ENCODE data around the gene PLPP4.

Gene PLPP4

GRCh38 chr10:120562956-120563355 lies 105.9 kb downstream of the PLPP4 start:
- FAIRE-seq (no peak), DNase-seq (ENCODE audit: insufficient read length, low spot score) (no peak)

DNA sequence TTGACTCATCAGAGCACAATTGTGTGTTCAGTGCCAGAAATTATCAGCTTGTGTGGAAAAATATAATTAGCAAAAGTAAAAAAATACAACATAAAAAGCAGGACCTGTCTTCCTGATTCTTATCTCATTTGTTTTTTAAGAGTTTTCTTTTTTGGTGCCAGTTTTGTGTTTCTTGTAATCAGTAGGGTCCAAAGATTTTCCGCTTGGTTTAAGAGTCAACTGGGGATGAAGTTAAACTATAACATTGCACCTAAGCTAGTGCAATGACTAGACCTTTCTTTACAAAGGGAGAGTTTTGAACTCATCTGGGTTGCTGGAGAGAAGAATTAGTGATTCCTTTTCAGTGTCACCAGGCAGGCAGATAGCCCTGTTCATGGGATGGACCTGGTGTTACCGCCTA lies 113.4 kb downstream of the PLPP4 start:
- DNase-seq (ENCODE audit: insufficient read length, low spot score) (no peak), FAIRE-seq (no peak)

DNA sequence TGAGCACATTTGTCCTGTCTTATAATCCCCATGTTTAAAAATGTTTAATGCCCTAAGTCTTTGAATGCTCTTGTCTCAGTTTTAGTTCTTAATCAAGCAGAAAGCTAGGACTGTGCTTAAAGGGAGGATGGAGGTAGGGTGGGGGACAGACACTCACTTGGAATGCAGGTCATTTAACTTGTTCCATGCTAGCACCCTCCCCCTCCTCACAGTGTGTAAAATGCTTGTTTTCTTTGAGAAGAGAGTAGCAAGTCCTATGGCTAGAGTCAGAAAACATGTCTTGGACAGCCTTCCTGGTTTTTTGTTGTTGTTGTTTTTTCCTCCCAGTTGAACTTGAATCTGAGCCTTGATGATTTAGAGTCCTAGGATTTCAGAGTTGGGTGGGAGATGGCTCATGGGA lies 114.2 kb downstream of the PLPP4 start:
- no peak for FAIRE-seq

DNA sequence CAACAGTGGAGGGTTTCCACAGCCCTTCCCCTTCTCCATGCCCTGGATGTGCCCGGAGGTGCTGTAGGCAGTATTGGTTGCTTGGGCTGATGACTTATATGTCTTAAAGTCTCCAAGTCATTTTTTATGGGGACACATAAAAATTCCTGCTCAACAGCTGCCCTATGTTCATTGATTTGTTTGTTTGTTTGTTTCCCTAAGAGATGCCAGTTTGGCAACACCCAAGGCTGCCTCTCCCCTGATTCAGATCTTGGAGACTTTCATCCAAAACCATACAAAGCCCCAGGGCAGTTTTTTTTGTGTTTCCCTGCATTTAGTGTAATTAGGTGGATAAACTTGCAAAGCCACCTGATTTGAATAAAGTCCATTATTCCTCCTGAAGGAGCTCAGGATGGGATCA lies 115.3 kb downstream of the PLPP4 start:
- DNase-seq (ENCODE audit: insufficient read length, low spot score) = no peak
- no peak for FAIRE-seq

More for the DNA sequence above, 114.2 kb downstream of the PLPP4 start:
- DNase-seq (ENCODE audit: insufficient read length, low spot score) = no peak

- no peak for FAIRE-seq
- no peak for DNase-seq (ENCODE audit: insufficient read length, low spot score)
These were observed 116.3 kb downstream of the PLPP4 start for GRCh38 chr10:120573355-120573754.

DNA sequence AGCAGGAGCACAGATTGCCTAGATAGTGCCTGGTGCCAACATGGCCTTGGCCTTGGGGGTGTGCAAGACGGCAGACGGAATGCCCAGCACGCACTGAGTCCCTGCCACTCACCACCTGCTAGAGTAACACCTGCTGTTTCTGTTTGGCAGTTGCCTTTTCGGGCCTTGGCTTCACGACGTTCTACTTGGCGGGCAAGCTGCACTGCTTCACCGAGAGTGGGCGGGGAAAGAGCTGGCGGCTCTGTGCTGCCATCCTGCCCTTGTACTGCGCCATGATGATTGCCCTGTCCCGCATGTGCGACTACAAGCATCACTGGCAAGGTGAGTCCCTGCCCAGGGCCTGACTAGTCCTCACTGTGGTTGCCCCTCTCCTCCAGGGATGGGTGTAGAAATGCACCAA lies 118.0 kb downstream of the PLPP4 start:
- DNase-seq (ENCODE audit: insufficient read length, low spot score) = no peak
- FAIRE-seq = no peak

GRCh38 chr10:120575411-120575810 lies 118.4 kb downstream of the PLPP4 start:
- no peak for FAIRE-seq

GRCh38 chr10:120578134-120578533 lies 121.1 kb downstream of the PLPP4 start:
- FAIRE-seq (no peak), DNase-seq (ENCODE audit: insufficient read length, low spot score) (no peak)

More at GRCh38 chr10:120575411-120575810, 118.4 kb downstream of the PLPP4 start:
- no peak for DNase-seq (ENCODE audit: insufficient read length, low spot score)

GRCh38 chr10:120578890-120579289 lies 121.9 kb downstream of the PLPP4 start:
- FAIRE-seq = no peak

GRCh38 chr10:120580918-120581895 lies 124.2 kb downstream of the PLPP4 start:
- no peak for FAIRE-seq
- DNase-seq (ENCODE audit: insufficient read length, low spot score) = no peak

More at GRCh38 chr10:120578890-120579289, 121.9 kb downstream of the PLPP4 start:
- DNase-seq (ENCODE audit: insufficient read length, low spot score) = no peak

- FAIRE-seq (no peak), DNase-seq (ENCODE audit: insufficient read length, low spot score) (no peak)
These were observed 125.7 kb downstream of the PLPP4 start for GRCh38 chr10:120582753-120583152.

DNA sequence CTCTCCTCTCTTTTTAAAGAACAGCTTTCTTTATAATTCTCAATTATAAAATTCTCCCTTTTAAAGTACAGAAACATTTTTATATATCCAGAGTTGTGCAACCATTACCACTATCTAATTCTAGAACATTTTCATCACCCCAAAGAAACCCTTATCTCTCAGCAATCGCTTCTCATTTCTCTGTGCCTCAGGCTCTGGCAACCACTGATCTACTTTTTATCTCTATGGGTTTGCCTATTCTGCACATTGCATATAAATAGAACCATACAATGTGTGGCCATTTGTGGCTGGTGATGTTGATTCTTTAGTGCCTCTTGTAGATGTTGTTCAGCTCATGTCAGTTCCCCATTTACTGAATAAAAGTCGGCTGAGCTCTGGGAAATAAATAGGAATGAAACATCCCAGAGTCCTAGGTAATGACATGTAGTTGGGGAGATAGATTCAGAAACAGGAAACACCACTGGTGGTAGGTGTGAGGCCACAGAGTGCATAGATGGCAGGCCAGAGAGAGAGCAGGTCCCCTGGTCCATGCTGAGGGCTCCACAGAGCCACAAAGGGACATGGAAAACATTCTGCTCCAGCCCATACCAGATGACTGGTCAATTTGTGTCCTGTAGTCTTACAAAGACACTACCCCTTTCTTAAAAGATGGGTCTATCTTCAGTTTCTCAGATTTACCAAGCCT lies 126.5 kb downstream of the PLPP4 start:
- FAIRE-seq = no peak
- DNase-seq (ENCODE audit: insufficient read length, low spot score) = no peak

GRCh38 chr10:120584786-120585185 lies 127.8 kb downstream of the PLPP4 start:
- DNase-seq (ENCODE audit: insufficient read length, low spot score) = no peak
- no peak for FAIRE-seq

DNA sequence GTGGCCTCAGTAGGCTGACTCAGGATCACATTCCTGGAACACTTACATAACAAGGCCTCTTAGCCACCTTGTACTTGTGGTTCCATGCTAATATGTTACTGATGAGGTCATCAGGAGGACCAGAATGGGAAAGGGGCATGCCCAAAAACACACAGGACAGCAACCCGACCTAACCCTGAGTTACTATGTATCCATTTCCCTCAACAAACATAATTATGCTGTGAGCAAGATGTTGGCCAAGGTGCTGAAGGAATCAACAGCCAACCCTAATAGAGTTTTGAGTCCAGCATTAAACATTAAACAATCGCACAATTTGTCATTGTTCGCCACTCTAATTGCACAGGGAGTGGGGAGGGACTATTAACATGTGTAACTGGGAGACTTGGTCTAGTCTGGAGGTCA lies 129.4 kb downstream of the PLPP4 start:
- no peak for DNase-seq (ENCODE audit: insufficient read length, low spot score)
- FAIRE-seq = no peak

DNA sequence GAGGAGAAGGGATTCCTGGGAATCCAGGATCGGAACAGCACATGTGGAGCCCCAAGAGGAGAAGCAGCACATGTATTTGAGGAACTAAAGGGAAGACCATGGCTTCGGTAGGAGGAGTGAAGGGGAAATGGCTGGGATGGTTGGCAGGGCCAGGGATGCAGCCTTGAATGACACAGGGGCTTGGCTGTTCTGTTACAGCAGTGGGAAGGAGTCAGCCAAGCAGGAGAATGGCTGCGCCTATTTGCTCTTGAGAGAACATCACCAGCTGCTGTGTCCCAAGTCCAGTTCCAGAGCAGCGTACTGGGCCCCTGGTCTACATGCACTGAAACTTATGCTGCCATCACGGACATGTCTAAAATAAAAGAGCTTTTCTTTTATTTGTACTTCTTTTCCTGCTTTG lies 130.0 kb downstream of the PLPP4 start:
- no peak for DNase-seq (ENCODE audit: insufficient read length, low spot score)
- FAIRE-seq = no peak

GRCh38 chr10:120588311-120588710 lies 131.3 kb downstream of the PLPP4 start:
- DNase-seq (ENCODE audit: insufficient read length, low spot score) (no peak), FAIRE-seq (no peak)

- FAIRE-seq (no peak), DNase-seq (ENCODE audit: insufficient read length, low spot score) (no peak)
These were observed 136.7 kb downstream of the PLPP4 start for GRCh38 chr10:120593693-120594092.

GRCh38 chr10:120597902-120598301 lies 140.9 kb downstream of the PLPP4 start:
- FAIRE-seq (no peak), DNase-seq (ENCODE audit: insufficient read length, low spot score) (no peak)

GRCh38 chr10:120598386-120598785 lies 141.4 kb downstream of the PLPP4 start:
- FAIRE-seq = no peak
- no peak for DNase-seq (ENCODE audit: insufficient read length, low spot score)

GRCh38 chr10:120599200-120599724 lies 142.2 kb downstream of the PLPP4 start:
- FAIRE-seq (no peak), DNase-seq (ENCODE audit: insufficient read length, low spot score) (no peak)

- no peak for DNase-seq (ENCODE audit: insufficient read length, low spot score)
- FAIRE-seq = no peak
These were observed 144.0 kb downstream of the PLPP4 start for GRCh38 chr10:120600871-120601649.

Measured in GM19239 (cell line).